RWPE2 (cell line): ENCODE results near the gene POU2F1.
A peak's percentile ranks its signal among the peaks of the same experiment; 100 is the strongest.

Experiments used
- ATAC-seq: fragments of 200-7000 bp; cut with Tn5 transposase; 3 replicates; pipeline ENCODE4 v1.9.1; 2021; ENCODE audit warnings: low read depth
- DNase-seq: peaks from one replicate; pipeline ENCODE4 v3.0.0-alpha.2; 2020; ENCODE audit warnings: low spot score
- H3K27ac ChIP-seq: fragments of 450-650 bp; 2 replicates; pipeline ENCODE4 v1.5.1; 2017; ENCODE audit warnings: mild to moderate bottlenecking; ENCODE audit not compliant: poor library complexity, severe bottlenecking
- H3K27me3 ChIP-seq: fragments of 250-450 bp; sonication (Bioruptor Pico); 2 replicates; pipeline ENCODE4 v1.5.1; 2021; ENCODE audit warnings: mild to moderate bottlenecking, moderate library complexity; ENCODE audit not compliant: insufficient read depth, poor library complexity, severe bottlenecking
- H3K36me3 ChIP-seq: fragments of 250-450 bp; sonication (Bioruptor Pico); 2 replicates; pipeline ENCODE4 v1.5.1; 2020; ENCODE audit warnings: low read depth, mild to moderate bottlenecking, moderate library complexity
- H3K4me1 ChIP-seq: fragments of 250-450 bp; sonication (Bioruptor Pico); 2 replicates; pipeline ENCODE4 v1.5.1; 2021; ENCODE audit warnings: mild to moderate bottlenecking, moderate library complexity; ENCODE audit not compliant: insufficient read depth, poor library complexity, severe bottlenecking
- H3K4me3 ChIP-seq: fragments of 250-450 bp; sonication (Bioruptor Pico); 2 replicates; pipeline ENCODE4 v1.5.1; 2021; ENCODE audit warnings: mild to moderate bottlenecking, moderate library complexity; ENCODE audit not compliant: severe bottlenecking
- H3K9me3 ChIP-seq: fragments of 250-450 bp; sonication (Bioruptor Pico); 2 replicates; pipeline ENCODE4 v1.5.1; 2021; ENCODE audit warnings: mild to moderate bottlenecking, moderate library complexity; ENCODE audit not compliant: severe bottlenecking
- TF ChIP-seq, protein P1 (sequence below): fragments of 450-650 bp; IDR thresholded peaks from one replicate; pipeline ENCODE4 v1.5.1; 2017; ENCODE audit warnings: mild to moderate bottlenecking, moderate library complexity; ENCODE audit not compliant: poor library complexity, severe bottlenecking

Gene POU2F1

DNA sequence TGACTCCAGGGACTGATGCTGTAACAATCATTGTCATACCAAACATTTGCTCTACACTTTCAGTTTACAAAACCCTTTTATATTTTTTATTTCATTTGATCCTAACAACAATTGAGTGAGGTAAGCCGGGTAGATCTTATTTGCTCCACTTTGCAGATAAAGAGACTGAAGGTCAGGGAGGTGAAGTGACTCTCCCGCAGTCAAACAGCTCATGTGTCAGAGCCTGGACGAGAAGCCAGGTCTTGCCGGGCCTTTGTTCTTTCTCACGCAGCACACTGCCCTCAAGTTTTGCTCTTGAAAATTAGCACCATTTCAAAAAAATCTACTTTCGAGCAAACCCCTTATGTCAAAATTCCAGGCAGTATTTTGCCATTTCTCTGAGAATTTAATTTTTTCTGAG is 232.4 kb downstream of the POU2F1 start:
- Histone ChIP-seq H3K9me3 (no peaks in the 10 kb centered on the region), H3K4me3 (no peak overlapping the region), H3K36me3 (no peaks in the 10 kb centered on the region), H3K27ac (no peak overlapping the region), H3K4me1 (no peaks in the 10 kb centered on the region), H3K27me3 (no peaks in the 10 kb centered on the region)
- TF ChIP-seq, protein P1, sequence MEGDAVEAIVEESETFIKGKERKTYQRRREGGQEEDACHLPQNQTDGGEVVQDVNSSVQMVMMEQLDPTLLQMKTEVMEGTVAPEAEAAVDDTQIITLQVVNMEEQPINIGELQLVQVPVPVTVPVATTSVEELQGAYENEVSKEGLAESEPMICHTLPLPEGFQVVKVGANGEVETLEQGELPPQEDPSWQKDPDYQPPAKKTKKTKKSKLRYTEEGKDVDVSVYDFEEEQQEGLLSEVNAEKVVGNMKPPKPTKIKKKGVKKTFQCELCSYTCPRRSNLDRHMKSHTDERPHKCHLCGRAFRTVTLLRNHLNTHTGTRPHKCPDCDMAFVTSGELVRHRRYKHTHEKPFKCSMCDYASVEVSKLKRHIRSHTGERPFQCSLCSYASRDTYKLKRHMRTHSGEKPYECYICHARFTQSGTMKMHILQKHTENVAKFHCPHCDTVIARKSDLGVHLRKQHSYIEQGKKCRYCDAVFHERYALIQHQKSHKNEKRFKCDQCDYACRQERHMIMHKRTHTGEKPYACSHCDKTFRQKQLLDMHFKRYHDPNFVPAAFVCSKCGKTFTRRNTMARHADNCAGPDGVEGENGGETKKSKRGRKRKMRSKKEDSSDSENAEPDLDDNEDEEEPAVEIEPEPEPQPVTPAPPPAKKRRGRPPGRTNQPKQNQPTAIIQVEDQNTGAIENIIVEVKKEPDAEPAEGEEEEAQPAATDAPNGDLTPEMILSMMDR = no peak
- ATAC-seq = no peak
- DNase-seq = no peak

DNA sequence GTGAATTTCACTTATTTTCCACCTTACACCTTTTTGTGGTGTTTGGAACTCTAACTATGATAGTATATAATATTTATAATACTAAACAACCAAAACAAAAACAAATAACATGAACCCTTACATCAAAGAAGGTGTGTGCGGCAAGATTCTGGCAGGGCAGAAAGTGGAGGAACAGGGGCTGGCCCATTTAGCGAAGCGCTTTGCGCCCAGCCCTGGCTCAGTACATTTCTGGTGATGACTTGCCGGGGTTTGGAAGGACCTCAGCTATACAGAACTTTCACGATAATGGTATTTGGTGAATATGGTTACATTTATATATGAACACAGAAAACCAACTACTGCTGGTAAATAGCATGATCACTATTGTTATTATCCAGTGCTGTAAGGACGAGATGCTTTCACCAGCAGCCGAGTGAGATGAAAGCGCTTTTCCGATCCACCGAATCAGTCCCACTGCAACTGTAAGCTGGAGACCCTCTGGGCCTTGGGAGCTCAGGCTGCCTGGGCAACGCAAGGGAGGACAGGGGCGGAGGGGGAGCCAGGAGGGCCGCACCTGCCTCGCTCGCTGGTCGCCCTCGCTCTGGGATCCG is 233.7 kb downstream of the POU2F1 start:
- Histone ChIP-seq H3K27me3 (no peaks in the 10 kb centered on the region), H3K4me1 (no peaks in the 10 kb centered on the region), H3K4me3 (peak overlapping the region; percentile 44), H3K36me3 (no peaks in the 10 kb centered on the region), H3K9me3 (no peaks in the 10 kb centered on the region), H3K27ac (no peak overlapping the region)
- ATAC-seq (no peak), DNase-seq (no peak)
- TF ChIP-seq, protein P1 = no peak

- no peak for DNase-seq
- H3K27ac ChIP-seq = no peak overlapping the region
Measured at GRCh38 chr1:167454894-167455785, 234.5 kb downstream of the POU2F1 start.

DNA sequence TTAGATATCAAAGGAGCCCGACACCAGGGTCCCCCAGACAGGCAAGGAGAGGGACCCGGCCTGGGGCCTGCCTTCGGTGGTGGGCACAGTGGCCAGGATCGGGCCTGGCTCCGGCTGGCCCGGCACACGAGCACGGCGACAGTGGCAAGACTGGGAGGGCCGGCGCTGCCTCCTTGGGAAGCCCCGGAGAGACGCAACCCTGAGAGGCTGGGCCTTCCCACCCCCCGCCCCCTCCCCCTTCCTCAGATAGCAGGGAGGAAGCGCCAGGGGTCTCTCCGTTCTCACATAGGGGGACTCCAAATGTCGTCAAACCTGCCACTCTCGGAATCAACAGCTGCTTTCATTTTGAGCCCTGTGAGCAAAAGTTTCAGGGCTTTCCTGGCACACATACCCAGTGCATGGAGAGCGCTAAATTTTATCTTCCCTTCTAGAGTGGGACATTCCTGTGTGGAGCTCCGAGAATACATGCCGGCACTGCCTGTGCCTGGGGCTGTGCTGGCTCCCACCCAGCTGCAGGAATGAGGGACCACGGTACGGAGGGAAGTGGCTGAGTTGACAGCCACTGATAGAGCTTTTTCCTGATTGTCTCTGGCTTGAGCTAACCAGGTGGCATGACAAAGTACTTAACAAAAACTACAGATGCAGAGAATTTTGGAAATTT is 235.2 kb downstream of the POU2F1 start:
- Histone ChIP-seq H3K4me1 (no peaks in the 10 kb centered on the region), H3K27ac (no peak overlapping the region), H3K27me3 (no peaks in the 10 kb centered on the region), H3K36me3 (no peaks in the 10 kb centered on the region), H3K4me3 (peak overlapping the region; percentile 44), H3K9me3 (no peaks in the 10 kb centered on the region)
- no peak for DNase-seq
- ATAC-seq = peak; percentile 33; the same call in 1 of the 3 replicates
- TF ChIP-seq, protein P1 = no peak

More at GRCh38 chr1:167454894-167455785, 234.5 kb downstream of the POU2F1 start:
- Histone ChIP-seq H3K9me3 (no peaks in the 10 kb centered on the region), H3K4me3 (peak overlapping the region; percentile 44), H3K4me1 (no peaks in the 10 kb centered on the region), H3K27me3 (no peaks in the 10 kb centered on the region), H3K36me3 (no peaks in the 10 kb centered on the region)
- TF ChIP-seq, protein P1 = no peak
- ATAC-seq = peak; percentile 73
